Hematopoietic multipotent progenitor cell treated with erythropoietin and hydrocortisone succinate and interleukin-3 and kit ligand, for 15 days (in vitro differentiated cells): ENCODE data around the gene DCUN1D1.

Experiments
- DNase-seq: peaks from one replicate; pipeline ENCODE4 v3.0.0-alpha.2; 2015; ENCODE audit warnings: low spot score

Gene DCUN1D1

DNA sequence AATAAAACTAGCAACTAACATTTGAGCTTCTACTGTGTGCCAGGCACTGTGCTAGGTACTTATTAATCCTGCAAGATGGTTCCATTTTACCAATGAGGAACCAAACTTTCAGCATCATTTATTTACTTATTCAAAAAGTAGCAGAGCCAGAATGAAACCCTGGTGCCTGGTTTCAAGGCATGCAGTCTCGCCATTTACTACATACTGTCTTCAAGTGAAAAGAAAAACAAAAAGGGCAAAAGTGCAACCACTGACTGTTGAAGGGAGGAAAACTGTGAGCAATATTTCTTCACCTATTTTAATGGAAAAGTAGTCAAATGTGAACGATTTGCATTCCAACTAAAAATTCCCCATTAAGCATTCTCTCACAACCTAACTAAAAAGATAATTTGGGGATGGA, 8.7 kb downstream of the DCUN1D1 start:
- no peak for DNase-seq

DNA sequence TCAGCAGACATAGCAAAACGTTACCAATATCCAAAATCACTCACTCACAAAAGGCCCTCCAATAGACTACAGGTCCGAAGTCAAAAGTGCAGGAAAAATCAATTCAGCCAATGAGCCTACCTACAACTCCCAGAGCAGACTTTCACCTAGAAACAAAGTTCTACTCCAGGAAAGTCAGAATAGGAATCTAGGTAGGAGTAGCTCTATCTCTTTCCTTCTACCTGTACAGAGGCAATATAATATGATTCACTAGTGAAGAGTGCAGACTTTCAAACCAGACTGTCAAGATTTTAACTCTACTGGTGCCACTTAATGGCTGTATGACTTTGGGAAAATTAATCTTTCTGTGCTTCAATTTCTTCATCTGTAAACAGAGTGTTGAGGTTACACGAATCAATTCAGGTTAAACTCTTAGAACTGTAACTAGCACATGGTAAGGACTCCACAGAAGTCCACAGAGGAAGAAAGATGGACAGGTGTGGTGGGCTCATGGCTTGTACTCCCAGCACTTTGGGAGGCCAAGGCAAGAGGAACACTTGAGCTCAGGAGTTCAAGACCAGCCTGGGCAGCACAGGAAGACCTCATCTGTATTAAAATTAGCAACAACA, 9.4 kb downstream of the DCUN1D1 start:
- no peak for DNase-seq

DNA sequence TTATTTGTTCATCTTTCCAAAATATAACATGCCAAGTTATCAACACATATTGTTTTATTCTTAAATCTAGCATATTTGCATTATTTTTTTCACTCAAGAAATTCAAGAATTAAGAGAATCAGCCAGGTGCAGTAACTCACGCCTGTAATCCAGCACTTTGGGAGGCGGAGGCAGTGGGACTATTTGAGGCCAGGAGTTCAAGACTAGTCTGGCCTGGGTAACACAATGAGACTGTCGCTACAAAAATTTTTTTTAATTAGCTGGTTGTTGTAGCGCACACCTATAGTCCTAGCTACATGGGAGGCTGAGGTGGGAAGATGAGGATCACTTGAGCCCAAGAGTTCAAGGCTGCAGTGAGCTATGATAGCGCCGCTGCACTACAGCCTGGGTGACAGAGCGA, 10.5 kb downstream of the DCUN1D1 start:
- DNase-seq = no peak

DNA sequence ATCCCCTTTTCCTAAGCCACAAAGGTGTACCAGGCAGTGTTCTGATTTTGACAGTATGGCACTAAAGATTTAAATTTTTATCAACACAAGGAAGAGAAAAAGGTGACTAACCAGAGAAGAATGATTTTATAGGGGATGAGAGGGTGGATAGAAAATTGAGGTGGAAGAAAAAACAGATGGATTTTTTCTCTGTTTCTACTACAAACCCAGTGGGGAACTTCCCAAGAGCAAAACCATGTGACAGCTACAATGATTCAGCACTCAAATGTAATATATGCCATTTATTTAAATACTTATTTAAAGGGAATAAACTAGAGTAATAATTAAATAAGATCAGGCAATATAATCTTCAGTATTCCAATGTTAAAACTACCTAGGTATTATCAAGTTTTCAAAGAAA, 11.1 kb downstream of the DCUN1D1 start:
- DNase-seq = peak; percentile 51

DNA sequence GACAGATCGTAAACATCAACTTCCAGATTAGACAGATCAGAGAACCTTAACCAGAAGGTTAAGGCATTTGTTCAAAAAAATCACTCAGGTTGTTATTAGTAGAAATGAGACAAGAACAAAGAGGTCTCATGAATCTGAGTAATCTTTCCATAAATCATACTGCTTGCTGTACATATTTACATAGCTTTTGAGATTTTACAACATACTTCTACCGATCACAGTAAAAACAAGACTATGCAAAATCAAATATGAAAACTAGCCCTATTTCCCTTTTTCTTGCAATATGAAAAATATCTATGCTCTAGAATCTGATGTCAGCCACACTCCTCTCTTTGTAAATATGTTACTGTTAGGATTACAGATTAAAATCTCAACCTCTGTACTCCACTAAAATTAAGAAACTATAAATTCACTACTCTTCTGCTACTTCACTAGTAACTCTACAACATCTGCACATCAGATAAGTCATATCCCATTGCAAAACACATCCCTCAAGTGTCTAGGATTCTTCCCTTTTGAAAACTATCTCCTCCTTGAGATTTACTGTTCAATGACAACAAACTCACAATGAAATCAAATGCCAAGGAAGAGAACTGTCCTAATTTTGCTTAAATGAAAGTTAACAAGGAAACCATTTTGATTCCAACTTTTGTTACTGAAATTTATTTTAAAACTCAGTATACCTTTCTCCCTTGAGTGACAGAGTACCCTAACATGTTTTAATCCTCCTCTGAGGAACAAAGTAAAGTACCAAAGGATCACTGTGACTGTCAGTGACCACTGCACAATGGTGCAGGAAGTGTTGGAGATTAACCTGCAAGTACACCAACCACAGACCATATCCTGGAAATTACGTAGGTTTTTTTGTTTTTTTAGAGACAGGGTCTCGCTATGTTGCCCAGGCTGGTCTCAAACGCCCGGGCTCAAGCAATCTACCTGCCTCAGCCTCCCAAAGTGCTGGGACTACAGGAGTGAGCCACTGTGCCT, 12.8 kb downstream of the DCUN1D1 start:
- DNase-seq = no peak

DNA sequence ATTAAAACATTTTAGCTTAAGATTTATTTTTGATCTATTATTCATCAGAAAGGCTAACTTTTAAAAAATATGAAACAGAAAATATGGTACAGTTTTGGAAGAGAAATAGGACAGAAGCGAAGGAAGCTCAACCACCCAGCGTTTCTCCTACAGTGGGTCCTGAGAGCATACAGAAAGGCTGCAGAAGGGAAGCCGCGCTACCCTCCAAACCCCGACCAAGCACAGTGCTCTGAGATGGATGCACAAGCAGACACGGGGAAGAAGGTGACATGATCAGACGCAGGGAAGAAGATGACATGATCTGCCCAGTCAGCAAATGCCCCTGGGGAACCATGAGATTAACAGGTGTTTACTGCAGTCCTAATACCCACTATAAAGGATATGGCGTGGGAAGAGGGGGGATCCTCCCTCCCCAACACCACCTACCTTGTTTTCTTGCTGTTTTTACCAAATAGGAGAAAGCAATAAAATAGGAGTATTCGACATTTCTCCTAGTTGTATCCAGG, 14.4 kb downstream of the DCUN1D1 start:
- DNase-seq = no peak

DNA sequence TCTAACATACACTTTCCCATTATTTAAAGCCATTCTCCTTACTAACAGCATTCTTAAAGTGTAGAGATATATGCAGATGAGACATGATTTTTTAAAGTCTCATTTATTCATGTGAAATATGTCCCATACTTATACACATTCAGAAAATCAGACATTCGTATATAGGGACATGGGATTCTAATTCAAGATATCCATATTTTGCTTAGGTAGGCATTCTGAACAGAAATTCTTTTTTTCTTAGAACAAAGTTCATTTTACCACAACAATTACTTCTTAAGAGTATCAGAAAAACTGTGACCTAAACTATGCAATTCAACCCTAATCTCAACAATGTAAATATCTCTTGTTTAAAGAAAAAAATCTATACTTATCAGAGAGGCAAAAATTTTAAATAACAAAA, 16.2 kb downstream of the DCUN1D1 start:
- DNase-seq = no peak

DNA sequence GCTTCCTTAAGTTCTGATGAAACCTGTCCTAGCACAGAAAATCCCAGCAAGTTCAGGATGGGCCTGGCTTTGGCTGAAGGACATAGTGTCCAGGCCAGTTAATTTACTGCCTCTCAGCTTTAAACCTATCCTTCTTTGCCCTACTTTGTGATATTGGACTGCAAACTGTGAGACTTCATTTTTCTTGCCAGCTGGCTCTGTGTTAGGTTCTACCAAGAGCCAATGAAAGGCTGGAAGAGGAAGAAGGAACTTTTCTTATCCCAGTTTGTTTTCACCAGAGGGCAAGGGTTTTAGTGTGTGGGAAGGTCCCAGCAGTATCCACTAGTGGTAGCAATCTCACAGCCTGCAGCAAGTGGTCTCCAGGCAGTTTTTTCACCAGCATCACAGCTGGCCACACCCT, 18.2 kb downstream of the DCUN1D1 start:
- no peak for DNase-seq

DNA sequence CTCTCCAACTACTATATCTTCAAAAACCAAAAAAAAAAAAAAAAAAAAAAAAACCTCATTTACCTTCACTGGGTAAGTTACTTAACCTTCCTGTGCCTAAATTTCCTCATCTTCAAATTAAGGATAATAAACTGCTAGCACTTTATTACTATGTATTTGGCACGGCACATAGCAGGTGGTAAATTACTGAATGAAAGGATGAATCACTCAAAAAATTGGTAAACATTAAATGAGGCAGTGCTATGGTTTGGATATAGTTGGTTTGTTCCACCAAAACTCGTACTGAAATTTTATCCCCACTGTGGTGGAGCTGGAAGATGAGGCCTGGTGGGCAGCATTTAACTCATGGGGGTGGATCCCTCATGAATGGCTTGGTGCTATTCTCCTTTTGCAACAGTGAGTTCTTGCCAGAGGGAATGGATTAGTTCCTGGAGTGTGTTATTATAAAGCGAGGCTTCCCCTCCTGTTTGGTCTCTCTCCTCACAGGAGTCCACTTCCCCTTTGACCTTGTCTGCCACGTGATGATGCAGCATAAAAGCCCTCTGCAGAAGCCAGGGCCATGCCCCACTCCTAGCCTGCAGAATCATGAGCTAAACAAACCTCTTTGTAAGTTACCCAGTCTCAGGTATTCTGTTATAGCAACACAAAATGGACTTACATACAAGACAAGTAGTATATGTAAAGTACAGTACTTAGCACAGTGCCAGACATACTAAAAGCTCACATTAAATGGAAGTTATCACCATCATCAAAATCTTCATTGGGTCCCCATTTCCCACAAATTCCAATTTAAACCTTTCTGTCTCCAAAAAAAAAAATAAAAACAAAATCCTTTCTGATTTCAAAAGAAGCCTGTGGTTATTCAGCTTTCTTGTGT, 20.6 kb downstream of the DCUN1D1 start:
- no peak for DNase-seq

DNA sequence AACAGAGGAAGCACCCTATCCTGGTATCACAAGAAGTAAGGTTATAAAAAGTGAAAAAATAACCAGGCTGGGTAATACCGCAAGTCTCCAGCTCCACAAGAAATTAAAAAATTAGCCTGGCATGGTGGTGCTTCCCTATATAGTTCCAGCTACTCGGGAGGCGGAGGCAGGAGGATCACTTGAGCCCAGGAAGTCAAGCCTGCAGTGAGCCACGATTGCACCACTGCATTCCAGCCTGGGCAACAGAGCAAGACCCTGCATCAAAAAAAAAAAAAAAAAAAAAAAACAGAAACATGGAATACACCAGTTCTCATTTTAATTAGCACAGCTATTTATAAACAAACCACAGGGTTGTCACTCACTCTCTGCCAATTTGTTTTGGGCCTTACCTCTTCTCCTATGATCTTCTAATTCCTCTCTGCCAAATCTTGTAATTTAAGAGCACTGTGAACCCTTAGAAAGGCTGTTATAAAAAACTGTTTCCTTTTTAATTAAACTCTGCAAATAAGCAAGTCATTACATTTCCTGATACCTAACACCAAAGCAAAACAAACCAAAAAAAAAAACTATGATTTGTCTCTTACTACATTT, 22.6 kb downstream of the DCUN1D1 start:
- DNase-seq = no peak

DNA sequence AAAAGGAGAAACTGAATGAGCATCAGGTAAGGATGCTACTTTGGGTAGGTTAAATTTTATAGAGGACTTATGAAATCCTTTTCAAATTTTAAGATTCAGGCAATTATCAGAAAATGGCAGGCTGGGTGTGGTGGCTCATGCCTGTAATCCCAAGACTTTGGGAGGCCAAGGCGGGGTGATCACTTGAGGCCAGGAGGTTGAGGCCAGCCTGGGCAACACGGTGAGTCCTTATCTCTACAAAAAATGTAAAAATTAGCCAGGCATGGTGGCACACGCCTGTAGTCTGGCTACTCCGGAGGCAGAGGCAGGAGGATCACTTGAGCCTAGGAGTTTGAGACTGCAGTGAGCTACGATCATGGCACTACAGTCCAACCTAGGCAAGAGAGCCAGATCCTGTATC, 23.1 kb downstream of the DCUN1D1 start:
- peak; percentile 92 for DNase-seq

DNA sequence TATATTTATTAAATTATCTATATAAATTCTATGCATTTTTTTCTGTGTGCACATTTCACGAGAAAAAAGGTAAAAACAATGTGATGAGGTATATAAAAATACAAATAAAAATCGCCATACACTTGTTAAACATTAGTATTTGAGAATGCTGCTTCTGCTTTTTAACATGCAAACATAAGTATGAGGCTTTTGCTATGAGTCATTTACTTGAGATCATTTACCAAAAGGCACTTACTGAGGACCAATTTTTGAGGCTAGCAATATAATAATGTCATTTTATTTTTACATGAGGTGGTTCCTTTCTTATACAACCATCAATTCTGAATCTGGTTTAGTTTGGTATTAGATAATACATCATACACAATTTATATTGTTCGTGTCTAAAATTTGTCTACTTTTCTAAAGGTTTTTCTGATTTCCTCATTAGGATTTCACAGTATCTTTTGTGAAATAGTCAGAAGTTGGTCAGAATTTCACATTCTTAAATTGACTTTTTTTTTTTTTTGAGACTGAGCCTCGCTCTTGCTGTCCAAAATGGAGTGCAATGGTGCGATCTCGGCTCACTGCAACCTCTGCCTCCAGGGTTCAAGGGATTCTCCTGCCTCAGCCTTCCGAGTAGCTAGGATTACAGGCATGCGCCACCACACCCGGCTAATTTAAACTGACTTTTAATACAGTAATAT, 25.6 kb downstream of the DCUN1D1 start:
- no peak for DNase-seq

DNA sequence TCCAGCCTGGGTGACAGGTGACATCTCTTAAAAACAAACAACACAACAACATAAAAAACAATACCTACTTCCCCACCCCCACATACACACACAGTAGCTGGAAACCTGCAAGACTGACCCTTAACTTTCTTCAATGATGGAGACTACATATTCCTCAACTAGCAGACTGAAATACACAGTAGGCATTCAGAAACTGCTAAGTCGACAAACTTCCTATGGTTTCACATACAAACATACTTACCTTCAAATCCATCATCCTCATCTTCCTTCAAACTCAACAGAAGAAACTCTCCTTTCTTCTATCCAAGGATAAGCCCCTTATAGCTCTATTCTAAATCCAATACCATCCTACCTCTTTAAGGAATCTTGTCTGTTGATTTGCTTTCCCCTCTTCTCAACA, 30.6 kb downstream of the DCUN1D1 start:
- no peak for DNase-seq

DNA sequence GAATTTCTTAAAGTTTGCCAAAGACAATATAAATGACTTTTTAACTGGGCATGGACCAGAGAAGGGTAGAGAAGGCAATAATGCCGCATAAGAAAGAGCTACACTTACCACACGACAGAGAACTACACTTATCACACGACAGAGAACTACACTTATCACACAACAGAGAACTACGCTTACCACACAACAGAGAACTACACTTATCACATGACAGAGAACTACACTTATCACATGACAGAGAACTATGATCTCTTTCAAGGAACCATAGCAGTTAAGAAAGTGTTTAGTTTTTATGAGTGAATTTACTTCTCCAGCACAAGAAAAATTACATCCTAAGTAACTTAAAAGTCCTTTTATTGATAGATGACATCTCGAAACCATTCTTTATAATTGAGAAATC, 32.0 kb downstream of the DCUN1D1 start:
- DNase-seq = peak; percentile 48

DNA sequence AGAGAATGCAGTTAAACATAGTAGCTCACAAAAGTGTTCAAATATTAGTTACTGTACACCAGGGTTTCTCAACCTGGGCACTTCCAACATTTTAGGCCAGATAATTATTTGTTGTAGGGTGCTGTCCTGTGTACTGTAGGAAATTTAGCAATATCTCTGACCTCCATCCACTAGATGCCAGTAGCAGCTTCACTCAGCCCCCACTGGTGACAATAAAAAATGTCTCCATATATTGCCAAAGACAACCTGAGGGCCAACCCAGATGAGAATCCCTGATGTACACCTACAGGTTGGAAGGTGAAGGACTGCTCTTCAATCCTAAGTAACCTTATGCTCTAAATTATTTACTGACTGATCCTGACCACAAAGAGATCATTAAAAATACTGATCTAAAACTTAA, 32.5 kb downstream of the DCUN1D1 start:
- DNase-seq = peak; percentile 73

DNA sequence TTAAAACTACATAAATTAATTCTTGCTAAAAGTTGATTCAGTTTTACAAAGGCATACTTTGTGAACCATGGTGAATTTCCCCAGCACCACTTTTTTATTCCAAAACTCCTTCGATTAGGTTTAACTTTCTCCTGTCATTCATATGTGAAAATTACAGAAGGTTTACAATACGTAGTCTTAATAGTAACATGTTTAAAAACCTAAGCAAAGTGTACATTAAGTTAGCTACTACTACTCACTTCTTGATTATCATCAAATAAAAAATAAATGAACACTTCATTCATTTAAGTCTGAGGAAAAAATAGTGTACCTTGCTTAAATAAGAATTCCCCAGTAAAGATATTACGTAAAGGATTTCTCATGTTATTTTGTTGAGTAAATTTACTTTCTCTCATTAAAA, 38.6 kb downstream of the DCUN1D1 start:
- DNase-seq = no peak

DNA sequence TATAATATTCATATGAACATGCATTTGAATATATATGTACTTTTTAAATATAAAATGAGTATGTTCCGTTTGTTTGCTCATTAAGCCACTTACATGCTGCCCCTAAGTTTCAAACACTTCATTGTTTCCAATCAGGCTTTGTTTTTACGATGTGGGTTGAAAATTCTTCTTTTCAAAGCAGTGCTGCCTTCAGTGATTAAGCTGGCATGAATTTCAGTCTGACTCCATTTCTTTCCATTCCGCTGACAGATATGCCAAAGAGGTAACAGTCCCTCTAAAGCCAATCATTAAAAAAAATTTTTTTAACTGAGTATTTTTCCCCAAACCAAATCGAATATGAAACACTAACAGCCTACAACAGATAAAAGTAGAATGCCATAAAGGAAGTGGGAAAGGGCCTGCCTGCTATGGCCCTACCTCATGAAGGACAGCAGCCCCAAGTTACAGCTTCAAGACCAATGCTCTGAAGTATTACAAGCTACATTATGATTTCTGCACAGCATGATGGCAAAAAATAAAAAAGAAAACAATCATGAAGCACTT, 40.0 kb downstream of the DCUN1D1 start:
- DNase-seq = no peak

DNA sequence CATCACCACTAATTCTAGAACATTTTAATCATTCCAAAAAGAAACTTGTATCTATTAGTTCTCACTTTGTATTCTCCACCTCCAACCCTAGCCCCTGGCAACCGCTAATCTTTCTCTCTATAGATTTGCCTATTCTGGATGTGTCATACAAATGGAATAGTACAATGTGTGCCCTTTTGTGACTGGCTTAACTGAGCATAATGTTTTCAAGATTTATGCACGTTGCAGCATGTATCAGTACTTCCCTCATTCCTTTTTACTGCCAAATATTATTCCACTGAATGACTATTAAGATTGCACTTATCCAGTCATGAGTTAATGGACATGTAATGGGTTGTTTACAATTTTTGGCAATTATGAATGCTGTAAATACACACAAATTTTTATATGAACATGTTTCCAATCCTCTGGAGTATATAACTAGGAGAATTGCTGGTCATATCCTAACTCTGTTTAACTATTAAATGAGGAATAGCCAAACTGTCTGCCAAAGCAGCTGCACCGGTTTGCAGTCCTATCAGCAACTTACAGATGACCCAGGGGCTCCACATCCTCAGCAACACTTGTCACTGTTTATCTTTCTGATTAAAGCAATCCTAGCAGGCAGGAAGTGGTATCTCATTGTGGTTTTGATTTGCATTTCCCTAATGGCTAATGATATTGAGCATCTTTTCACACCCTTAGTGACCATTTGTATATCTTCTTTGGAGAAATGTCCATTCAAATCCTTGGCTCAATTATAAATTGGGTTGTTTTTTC, 42.9 kb downstream of the DCUN1D1 start:
- DNase-seq = peak; percentile 58

DNA sequence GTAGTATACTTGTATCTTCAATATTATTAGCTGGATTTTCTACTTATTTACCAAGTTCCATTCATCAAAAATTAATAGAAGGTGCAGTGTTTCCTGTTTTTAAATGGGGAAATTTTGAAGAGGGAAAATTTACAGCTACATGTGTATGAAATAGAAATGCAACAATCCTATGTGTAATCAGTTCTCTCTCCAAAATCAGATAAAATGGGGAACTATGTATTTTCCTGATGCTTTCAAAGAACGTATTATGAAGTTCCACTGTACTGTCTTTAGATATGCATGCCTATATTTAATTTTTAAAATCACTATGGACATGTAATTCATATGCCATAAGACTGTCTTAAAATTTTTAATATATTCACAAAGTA, 43.4 kb downstream of the DCUN1D1 start:
- no peak for DNase-seq

DNA sequence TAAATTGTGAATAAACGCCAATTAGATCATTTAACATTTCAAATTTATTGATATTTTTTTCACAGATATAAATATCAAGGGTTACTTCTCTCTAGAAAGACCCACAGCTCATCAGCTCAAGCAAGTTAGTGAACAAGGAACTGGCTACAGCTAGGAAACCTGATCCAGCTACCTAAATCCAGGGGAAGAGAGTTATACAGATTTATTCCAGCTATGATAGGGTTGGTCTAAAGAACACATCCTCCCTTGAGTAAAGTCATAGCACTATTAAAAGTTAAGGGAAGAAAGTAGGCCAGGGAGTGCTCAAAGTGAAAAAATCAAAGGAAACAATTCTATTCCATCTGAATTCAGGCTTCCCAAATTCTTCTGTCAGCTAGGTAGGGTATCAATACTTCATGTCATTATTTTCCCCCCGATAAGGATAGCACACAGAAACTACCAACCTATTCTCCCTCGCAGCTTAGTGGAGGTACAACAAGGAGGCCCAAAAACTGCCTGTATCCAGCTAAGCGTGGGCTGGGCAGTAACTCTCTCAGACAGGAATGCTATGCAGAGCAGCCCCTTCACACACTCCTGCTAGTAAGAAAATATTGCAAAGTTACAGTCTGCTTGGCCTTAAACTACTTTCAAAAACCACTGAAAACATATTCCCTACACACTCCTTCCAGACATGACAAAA, 44.0 kb downstream of the DCUN1D1 start:
- no peak for DNase-seq
